Progenitor cell of endocrine pancreas (in vitro differentiated cells): Measurements from ENCODE around the gene DES. TPM values are rescaled to one million over a fixed set of nuclear protein-coding genes. Genes with fewer than 3 reads are reported as not detected.

Source experiments
- DNase-seq: peaks from one replicate; pipeline ENCODE4 v3.0.0; 2021; ENCODE audit warnings: low spot score; ENCODE audit not compliant: unreplicated experiment
- H3K27ac Mint-ChIP-seq: 2 replicates; pipeline ENCODE4 v1.8.0; 2021; ENCODE audit warnings: mild to moderate bottlenecking, moderate library complexity, mixed read lengths
- H3K27me3 Mint-ChIP-seq: 2 replicates; pipeline ENCODE4 v1.8.0; 2021; ENCODE audit warnings: mixed read lengths
- H3K36me3 Mint-ChIP-seq: 2 replicates; pipeline ENCODE4 v1.8.0; 2022; ENCODE audit warnings: mixed read lengths; ENCODE audit not compliant: insufficient read depth
- H3K4me1 Mint-ChIP-seq: 2 replicates; pipeline ENCODE4 v1.8.0; 2021; ENCODE audit warnings: low read depth, mixed read lengths
- H3K4me3 Mint-ChIP-seq: 2 replicates; pipeline ENCODE4 v1.8.0; 2021; ENCODE audit warnings: low read depth, mild to moderate bottlenecking, moderate library complexity, mixed read lengths
- H3K9me3 Mint-ChIP-seq: 2 replicates; pipeline ENCODE4 v1.8.0; 2021; ENCODE audit warnings: low read depth, mixed read lengths
- CTCF ChIP-seq: fragments of 200-600 bp; sonication (generic); IDR thresholded peaks from one replicate; pipeline ENCODE4 v1.5.0; 2021; ENCODE audit warnings: antibody characterized with exemption, mild to moderate bottlenecking; ENCODE audit not compliant: unreplicated experiment
- total RNA-seq: library from RNA; stranded (reverse); gene quantifications from 2 replicates; pipeline ENCODE4 v1.2.1, GENCODE V29; 2021

Gene DES
- total RNA-seq, 1 donor from 2014 or later = not detected

- Mint-ChIP-seq H3K36me3 (no peaks in the 10 kb centered on the region), H3K4me1 (peaks cover 10% of the 10 kb centered on the region), H3K9me3 (no peaks in the 10 kb centered on the region), H3K27me3 (peaks cover 43% of the 10 kb centered on the region), H3K4me3 (no peak overlapping the region), H3K27ac (no peak overlapping the region)
- no peak for TF ChIP-seq CTCF
- DNase-seq = no peak
Measured at GRCh38 chr2:219437690-219438206, 19.6 kb downstream of the DES start.

GRCh38 chr2:219438453-219438852 is 20.3 kb downstream of the DES start:
- Mint-ChIP-seq H3K27me3 (peaks cover 44% of the 10 kb centered on the region), H3K4me3 (no peak overlapping the region), H3K4me1 (peaks cover 10% of the 10 kb centered on the region), H3K27ac (no peak overlapping the region), H3K9me3 (no peaks in the 10 kb centered on the region), H3K36me3 (no peaks in the 10 kb centered on the region)
- no peak for TF ChIP-seq CTCF
- DNase-seq = no peak

GRCh38 chr2:219439506-219439905 is 21.3 kb downstream of the DES start:
- Mint-ChIP-seq H3K4me1 (peaks cover 10% of the 10 kb centered on the region), H3K27me3 (peaks cover 45% of the 10 kb centered on the region), H3K36me3 (no peaks in the 10 kb centered on the region), H3K9me3 (no peaks in the 10 kb centered on the region), H3K4me3 (no peak overlapping the region), H3K27ac (no peak overlapping the region)
- DNase-seq = no peak
- no peak for TF ChIP-seq CTCF

- H3K4me3 Mint-ChIP-seq = peak overlapping the region; percentile 80
- no peak overlapping the region for H3K27ac Mint-ChIP-seq
- no peak for TF ChIP-seq CTCF
- no peak for DNase-seq
- no peaks in the 10 kb centered on the region for H3K9me3 Mint-ChIP-seq
- peaks cover 10% of the 10 kb centered on the region for H3K4me1 Mint-ChIP-seq
- peaks cover 49% of the 10 kb centered on the region for H3K27me3 Mint-ChIP-seq
- H3K36me3 Mint-ChIP-seq = no peaks in the 10 kb centered on the region
Measured at GRCh38 chr2:219440388-219441256, 22.4 kb downstream of the DES start.

- Mint-ChIP-seq H3K4me1 (peaks cover 10% of the 10 kb centered on the region), H3K9me3 (no peaks in the 10 kb centered on the region), H3K27ac (peak overlapping the region; percentile 79), H3K27me3 (peaks cover 52% of the 10 kb centered on the region), H3K4me3 (peak overlapping the region; percentile 80), H3K36me3 (no peaks in the 10 kb centered on the region)
- DNase-seq = no peak
- TF ChIP-seq CTCF = no peak
Measured at GRCh38 chr2:219441451-219442255, 23.5 kb downstream of the DES start.
